ENCODE results near the gene MEGF10. TPM values are rescaled to one million over a fixed set of nuclear protein-coding genes. Genes with fewer than 3 reads are reported as not detected.

MEGF10 gene
- polyA plus RNA-seq, 3 donors, result not detected

GRCh38 chr5:127281609-127282008 is 9.0 kb upstream of the MEGF10 start:
- H3K27me3 ChIP-seq (ENCODE audit: control insufficient read depth in 2 of 2, insufficient read depth in 2 of 2, low read length in 2 of 2), result no peaks in the 10 kb centered on the region
- no peaks in the 10 kb centered on the region for H3K36me3 ChIP-seq (replicated peaks in 1 of 2; ENCODE audit: control insufficient read depth in 1 of 2, insufficient read depth in 2 of 2, low read length in 2 of 2)
- no peaks in the 10 kb centered on the region for H3K9me3 ChIP-seq (replicated peaks in 1 of 2; ENCODE audit: control insufficient read depth in 1 of 2, insufficient read depth in 1 of 2, low read length in 2 of 2)
- no peak overlapping the region for H3K4me2 ChIP-seq (replicated peaks; ENCODE audit: extremely low read depth, low read length, poor library complexity, severe bottlenecking)
- H3K4me3 ChIP-seq (replicated peaks in 1 of 3; ENCODE audit: low read depth in 2 of 3, low read length in 3 of 3), result no peak overlapping the region
- H3K4me1 ChIP-seq (ENCODE audit: control insufficient read depth in 1 of 2, insufficient read depth in 2 of 2, low read length in 2 of 2), result no peaks in the 10 kb centered on the region
- no peak overlapping the region for H3K27ac ChIP-seq (ENCODE audit: low read depth in 1 of 2, low read length in 2 of 2)
- Mint-ChIP-seq H3K9me3 (no peaks in the 10 kb centered on the region), H3K27ac (no peak overlapping the region), H3K4me1 (no peaks in the 10 kb centered on the region), H3K4me3 (no peak overlapping the region), H3K27me3 (ENCODE audit: low read depth in 3 of 3) (peaks cover 0 to 6% (median 2%) of the 10 kb centered on the region in 3 donors), H3K36me3 (no peaks in the 10 kb centered on the region)
- H3K79me2 ChIP-seq (ENCODE audit: insufficient read depth, low read length), result no peaks in the 10 kb centered on the region
- H3K9ac ChIP-seq (ENCODE audit: insufficient read depth, low read length, poor library complexity, severe bottlenecking), result no peak overlapping the region
- no peaks in the 10 kb centered on the region for H4K20me1 ChIP-seq (ENCODE audit: insufficient read depth, low read length)
- WGBS (ENCODE audit: insufficient coverage), result 100% methylated on average over 3 of the region's 4 CpGs
- no peak for TF ChIP-seq CTCF (IDR thresholded peaks at IDR 0.05)
- intact Hi-C loops (cut with micrococcal nuclease), result no loop called here
- H2AFZ ChIP-seq (ENCODE audit: insufficient read depth, low read depth, low read length, poor library complexity, severe bottlenecking), result no peak overlapping the region
- DNase-seq, result no peak

- Histone ChIP-seq H3K4me2 (replicated peaks; ENCODE audit: extremely low read depth, low read length, poor library complexity, severe bottlenecking) (no peak overlapping the region), H3K79me2 (ENCODE audit: insufficient read depth, low read length) (no peaks in the 10 kb centered on the region), H3K9me3 (replicated peaks in 1 of 2; ENCODE audit: control insufficient read depth in 1 of 2, insufficient read depth in 1 of 2, low read length in 2 of 2) (no peaks in the 10 kb centered on the region), H3K27me3 (ENCODE audit: control insufficient read depth in 2 of 2, insufficient read depth in 2 of 2, low read length in 2 of 2) (peaks cover 21 to 48% of the 10 kb centered on the region in 2 donors), H4K20me1 (ENCODE audit: insufficient read depth, low read length) (no peaks in the 10 kb centered on the region), H3K9ac (ENCODE audit: insufficient read depth, low read length, poor library complexity, severe bottlenecking) (no peak overlapping the region), H3K4me1 (ENCODE audit: control insufficient read depth in 1 of 2, insufficient read depth in 2 of 2, low read length in 2 of 2) (peaks cover 2 to 7% of the 10 kb centered on the region in 2 donors), H3K36me3 (replicated peaks in 1 of 2; ENCODE audit: control insufficient read depth in 1 of 2, insufficient read depth in 2 of 2, low read length in 2 of 2) (no peaks in the 10 kb centered on the region), H3K4me3 (replicated peaks in 1 of 3; ENCODE audit: low read depth in 2 of 3, low read length in 3 of 3) (no peak overlapping the region), H2AFZ (ENCODE audit: insufficient read depth, low read depth, low read length, poor library complexity, severe bottlenecking) (no peak overlapping the region), H3K27ac (ENCODE audit: low read depth in 1 of 2, low read length in 2 of 2) (no peak overlapping the region)
- Mint-ChIP-seq H3K27me3 (ENCODE audit: low read depth in 3 of 3) (peaks cover 33 to 50% (median 34%) of the 10 kb centered on the region in 3 donors), H3K27ac (no peak overlapping the region), H3K4me1 (peaks cover 17% of the 10 kb centered on the region), H3K36me3 (no peaks in the 10 kb centered on the region), H3K9me3 (peaks cover 0 to 8% (median 3%) of the 10 kb centered on the region in 7 donors), H3K4me3 (no peak overlapping the region)
- intact Hi-C loops (cut with micrococcal nuclease), result no loop called here
- 83% methylated on average over 1 of the region's 1 CpG for WGBS (ENCODE audit: insufficient coverage)
- TF ChIP-seq CTCF (IDR thresholded peaks at IDR 0.05), result no peak
- no peak for DNase-seq
Observed at GRCh38 chr5:127288676-127289075, 1.9 kb upstream of the MEGF10 start.
